HG02885 (cell line): ENCODE results near the gene ANKS3.

ENCODE experiments used
- ATAC-seq: cut with Tn5 transposase; IDR thresholded peaks from one replicate; pipeline ENCODE4 v1.9.1; 2021; ENCODE audit warnings: mild to moderate bottlenecking; ENCODE audit not compliant: unreplicated experiment, poor library complexity

The ANKS3 gene

DNA sequence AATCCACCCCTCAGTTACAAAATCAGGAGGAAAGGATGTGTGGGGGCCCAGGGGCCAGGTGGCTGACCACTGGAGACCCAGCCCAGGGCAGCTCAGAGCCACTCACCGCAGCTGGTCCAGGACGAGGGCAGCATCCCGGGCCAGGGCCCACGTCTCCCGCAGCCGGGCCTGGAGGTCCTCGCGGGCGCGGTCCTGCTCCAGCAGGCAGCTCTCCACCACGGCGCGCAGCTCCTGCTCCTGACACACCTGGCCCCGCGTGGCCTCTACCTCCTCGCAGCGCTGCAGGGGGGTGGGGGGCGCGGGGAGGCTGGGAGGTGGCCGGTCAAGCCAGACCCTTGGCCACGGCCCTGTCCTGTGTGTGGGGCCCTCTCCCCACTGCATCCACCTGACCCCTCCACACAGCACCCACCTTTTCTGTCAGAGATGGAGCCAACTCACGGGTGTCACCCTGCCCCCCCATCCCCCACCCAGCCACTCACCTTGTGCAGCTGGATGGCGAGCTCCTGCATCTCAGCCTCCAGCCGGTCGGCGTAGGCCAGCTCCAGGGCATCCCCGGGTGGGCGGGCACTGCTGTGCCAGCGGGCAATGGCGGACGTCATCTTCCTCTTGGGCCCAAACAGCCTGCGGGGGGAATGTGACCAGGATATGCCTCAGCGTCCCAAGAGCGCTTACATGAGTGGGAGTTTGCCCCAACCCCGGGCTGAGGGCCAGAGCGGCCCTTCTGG is 35.6 kb downstream of the ANKS3 start:
- ATAC-seq: no peak

DNA sequence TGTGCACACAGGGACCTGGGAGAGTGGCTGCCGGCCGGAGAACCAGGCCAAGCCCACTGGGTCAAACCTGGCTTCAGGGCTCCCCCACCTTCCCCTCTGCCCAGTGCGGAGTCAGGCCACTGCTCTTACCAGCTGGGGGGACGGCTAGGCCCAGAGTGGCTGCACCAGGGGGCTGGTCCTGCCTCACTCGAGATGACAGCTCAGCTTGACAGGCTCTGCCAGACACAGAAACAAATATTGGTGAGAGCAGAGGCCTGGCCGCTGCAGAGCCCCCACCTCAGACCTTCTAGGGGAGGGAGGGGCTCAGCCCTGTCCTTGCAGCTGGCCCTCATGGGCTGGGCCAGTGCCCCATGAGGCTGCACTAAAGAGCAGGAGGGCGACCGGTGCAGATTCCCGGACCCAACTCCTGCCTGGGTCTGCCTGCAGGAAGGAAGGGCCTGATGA is 36.2 kb downstream of the ANKS3 start:
- ATAC-seq: no peak

DNA sequence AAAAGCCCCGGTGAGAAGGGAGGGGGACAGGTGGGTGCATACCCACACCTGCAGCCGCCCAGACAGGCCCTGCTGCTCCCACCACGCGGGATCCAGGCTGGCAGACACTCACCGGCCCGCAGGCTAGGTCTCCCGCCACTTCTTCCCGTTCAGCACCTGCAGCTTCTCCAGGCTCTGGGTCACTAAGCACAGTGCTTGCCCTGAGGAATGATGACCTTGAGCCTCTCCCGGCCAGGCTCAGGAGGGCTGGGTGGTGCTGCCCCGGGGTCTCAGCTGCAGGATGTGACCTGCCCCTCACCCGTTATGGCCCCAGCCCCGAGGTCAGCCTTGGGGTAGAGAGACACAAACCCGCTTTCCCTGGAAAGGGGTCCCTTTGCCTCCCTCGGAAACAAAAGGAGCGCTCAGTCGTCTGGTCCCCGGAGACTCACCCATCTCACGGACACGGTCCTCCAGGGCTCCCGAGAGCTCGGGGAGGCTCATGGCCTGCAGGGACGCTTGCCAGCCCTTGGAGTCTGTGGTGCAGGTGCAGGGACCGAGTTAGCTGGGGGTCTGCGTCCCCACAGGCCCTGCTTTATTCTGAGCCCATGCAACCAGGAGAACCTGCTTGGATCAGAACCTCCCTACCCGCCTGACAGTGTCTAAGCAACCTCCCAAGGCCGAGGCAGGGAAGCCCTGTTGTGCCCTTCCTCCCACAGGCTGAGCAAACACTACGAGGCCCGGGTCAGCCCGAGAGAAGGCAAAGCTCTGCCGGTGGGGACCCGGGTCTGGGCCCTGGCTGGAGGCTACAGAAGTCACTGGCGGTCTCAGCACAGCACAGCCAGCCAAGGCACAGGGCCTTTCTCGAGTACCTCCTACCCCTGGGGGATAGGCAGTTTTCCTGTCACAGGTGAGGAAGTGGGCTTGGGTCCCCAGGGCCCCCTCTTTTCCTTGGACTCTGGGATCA is 36.9 kb downstream of the ANKS3 start:
- ATAC-seq: no peak

DNA sequence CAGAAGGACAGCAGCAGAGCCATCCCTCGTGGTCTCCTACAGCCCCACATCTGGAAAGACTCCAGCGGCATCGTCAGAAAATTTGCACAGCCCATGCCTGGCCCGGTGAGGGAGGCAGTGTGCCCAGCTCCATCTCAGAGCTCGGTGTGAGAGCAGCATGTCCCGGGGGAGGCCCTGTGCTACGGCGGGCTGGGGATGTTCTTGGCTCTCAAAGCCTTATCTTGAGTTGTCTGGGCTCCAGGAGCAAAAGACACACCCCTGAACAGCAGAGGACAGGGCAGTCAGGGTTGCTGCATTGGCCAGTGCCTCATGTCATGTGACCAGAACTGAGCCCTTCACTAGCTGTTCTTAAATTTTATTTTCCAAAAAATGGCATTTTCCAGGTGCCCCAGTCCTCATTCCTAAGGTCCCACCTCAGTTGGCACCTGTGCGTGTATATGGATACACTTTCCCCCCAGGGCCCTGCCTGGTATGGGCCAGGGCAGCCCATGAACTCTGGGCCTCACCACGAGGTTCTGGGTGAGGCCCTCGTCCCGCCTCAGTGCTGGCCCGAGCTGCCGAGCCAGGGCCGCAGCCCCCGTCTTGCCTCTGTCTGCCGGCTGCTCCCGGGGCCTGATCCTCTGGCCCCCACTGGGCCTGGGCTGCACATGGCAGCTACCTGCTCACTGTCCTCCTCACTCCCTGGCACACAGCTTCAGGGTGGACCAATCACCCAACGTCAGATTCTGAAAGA is 37.7 kb downstream of the ANKS3 start:
- ATAC-seq: no peak

DNA sequence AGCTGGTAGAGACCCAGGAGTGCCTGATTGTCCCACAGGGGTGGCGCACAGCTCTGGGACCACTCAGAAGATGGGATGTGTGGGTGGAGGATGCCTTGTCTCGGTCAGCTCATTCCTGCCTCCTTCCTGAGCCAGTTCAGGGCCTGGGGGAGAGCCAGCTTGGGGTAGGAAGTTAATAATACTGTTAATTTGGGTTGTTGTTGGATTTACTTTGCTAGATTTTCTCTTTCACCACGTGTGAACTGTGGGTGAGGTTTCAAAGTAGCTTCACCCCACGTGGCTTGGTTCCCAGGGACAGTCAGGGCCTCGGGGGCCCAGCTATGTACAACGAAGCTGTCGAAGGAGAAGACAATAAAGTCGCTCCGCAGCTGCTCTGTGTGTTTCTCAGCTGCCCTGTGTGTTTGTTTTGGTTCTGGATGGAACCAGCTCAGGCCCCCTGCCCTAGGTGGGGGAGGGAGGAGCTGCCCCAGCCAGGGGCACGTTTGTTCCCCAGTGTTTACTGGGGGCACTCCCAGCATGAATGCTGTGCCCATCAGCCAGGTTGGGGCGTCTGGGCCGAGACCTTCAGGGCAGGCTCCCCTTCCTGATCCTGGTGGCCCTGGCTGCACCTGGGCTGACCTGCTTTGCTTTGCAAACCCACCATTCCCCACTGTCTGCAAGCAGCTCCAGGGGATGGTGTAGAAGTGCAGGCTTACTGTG is 38.4 kb downstream of the ANKS3 start:
- ATAC-seq: no peak

DNA sequence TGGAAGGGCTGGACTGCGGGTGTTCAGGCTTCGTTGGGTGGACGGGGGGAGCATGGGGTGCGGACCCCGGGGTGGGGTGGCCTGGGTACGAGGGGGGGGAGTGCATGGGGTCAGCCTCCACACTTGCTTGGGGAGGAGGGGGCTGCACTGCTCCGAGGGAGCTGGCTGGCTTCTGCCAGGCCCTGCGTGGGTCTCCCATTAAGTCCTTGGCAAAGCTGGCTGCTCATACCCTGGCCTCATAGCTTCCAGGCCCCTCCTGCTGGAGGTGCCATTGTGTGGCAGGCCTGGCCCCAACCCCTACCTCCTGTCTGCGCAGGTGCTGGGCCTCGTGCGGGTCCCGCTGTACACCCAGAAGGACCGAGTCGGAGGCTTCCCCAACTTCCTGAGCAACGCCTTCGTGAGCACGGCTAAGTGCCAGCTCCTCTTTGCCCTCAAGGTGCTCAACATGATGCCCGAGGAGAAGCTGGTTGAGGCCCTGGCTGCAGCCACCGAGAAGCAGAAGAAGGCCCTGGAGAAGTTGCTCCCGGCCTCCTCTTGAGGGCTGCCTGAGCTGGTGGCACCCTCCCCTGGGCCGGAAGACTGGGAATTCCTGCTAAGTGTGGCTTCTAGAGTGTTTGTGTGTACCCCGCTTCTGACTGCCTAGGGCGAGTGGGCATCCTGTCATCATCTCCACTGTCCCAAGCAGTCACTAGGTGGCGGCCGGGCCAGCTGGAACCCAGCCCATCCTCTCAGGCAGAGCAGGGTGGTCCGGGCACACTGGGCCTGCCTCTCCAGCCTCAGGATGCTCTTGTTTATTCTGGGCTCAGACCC is 39.2 kb downstream of the ANKS3 start:
- ATAC-seq: no peak

DNA sequence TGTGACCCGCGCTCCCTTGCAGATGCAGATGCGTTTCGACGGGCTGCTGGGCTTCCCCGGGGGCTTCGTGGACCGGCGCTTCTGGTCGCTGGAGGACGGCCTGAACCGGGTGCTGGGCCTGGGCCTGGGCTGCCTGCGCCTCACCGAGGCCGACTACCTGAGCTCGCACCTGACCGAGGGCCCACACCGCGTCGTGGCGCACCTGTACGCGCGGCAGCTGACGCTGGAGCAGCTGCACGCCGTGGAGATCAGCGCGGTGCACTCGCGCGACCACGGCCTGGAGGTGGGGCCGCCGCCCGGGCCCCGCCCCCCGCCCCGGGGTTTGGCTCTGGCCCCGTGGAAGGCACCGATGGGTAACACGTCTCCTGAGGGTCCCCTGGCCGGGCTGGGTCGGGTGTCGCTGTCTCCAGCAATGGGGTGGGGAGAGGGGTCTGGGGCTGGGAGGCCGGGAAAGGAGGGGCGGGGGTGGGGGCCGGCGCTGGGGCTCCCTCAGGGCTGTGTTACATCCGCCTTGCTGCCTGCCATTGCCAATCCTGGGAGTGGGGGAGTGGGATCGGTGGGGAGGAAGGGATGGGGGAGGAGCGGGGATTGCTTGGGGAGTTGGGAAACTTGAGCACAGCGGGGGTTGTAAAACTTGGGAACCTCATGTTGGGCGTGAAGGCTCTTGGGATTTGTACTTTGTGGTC is 40.0 kb downstream of the ANKS3 start:
- peak; percentile 14 for ATAC-seq

DNA sequence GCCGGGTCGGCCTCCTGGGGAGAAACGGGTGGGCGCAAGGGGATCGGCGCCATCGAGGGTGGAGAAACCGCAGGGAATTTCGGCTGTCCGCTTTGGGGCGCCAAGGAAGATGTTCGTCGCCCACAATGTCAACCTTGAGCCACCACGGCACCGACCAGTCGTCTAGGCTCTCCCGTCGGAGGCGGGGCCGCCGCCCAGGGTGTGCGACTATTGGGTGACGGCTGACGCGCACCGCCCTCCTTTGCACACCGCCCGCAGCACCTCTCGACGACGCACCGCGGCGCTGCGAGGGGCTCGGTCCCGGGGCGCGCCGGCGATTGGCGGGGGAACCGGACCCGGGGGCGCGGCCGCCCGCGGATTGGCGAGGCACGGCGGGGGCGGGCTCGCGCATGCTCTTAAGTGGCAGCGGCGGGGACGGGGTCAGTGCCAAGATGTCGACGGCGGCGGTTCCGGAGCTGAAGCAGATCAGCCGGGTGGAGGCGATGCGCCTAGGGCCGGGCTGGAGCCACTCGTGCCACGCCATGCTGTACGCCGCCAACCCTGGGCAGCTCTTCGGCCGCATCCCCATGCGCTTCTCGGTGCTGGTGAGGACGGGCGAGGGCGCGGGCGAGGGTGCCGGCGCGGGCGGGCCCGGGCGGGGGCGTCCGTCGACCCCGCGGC is 40.6 kb downstream of the ANKS3 start, which contains the start of gene NUDT16L1:
NUDT16L1 (plus strand) TSS at position 267 of the 660 bp plus-strand sequence; CDS start at position 432, 165 bp downstream.
- ATAC-seq: peak; percentile 96

DNA sequence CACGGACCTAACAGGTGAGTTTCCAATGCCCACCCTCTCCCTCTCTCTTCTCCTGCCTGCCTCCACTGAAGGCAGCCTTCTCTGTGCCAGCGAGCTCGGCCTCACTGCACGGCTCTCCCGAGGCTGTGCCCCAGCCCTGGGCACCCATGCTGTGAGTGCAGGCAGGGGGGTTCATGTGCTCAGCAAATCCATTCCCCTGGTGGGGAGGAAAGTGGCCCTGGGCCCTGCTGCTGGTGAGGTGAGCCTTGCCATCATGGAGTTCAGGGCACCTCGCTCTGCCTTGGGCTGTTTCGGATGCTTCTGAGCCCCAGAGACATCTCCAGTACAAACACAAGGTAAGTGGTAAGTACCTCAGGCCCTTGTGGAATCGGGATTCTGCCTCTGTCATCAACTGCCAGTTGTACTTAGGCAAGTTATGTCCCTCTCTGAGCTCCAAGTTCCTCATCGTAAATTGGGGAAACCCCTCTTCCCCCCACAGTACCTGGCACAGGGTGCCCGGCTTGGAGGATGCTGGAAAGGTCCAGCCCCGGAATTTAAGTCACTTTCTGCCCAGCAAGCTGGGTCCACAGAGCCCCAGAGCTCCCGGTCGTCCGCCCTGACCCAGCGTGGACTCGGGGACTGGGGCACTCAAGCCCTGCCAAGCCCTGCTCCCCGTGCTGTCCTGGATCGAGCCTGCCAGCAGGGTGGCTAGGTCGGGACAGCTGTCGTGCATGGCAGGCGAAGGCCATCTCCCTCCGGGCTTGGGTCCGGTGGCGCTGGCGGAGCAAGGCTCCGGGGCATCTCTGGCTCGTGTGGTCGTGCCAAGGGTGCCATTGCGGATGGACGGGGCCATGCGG is 41.4 kb downstream of the ANKS3 start:
- ATAC-seq: peak; percentile 13

DNA sequence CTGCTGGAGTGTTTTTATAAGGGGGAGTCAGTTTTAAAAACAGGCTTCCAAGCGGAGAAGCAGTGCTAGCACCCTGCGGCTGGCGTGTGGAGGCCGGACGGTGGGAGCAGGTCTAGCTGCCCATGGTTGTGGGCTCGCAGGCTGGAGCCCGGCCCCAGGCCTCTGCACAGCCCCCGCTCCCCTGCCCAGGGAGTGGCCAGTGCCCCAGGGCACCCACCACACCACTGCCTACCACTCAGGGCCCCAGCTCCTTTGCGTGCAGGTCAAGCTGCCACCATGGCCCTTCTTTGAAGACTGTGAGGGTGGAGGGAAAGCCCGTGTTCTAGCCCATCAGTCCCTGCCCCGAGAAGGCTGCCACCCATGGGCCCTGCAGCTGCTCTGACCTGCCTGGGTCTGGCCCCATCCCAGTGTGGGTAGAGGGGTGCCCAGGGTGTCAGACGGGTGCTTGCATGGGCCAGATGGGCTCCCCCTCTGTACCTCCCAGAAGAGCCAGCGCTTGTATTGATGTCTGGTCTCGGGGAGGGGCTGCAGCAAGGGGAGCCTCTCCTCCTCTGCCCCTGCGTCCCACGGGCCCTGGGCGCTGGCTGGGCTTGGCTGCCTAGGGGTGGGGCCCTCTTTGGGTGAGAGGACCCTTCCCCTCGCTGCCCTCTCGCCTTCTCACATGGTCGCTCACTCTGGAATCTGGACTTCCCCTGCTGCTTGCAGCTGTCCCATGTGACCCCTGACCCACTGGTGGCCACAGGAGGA is 42.2 kb downstream of the ANKS3 start:
- ATAC-seq: no peak

DNA sequence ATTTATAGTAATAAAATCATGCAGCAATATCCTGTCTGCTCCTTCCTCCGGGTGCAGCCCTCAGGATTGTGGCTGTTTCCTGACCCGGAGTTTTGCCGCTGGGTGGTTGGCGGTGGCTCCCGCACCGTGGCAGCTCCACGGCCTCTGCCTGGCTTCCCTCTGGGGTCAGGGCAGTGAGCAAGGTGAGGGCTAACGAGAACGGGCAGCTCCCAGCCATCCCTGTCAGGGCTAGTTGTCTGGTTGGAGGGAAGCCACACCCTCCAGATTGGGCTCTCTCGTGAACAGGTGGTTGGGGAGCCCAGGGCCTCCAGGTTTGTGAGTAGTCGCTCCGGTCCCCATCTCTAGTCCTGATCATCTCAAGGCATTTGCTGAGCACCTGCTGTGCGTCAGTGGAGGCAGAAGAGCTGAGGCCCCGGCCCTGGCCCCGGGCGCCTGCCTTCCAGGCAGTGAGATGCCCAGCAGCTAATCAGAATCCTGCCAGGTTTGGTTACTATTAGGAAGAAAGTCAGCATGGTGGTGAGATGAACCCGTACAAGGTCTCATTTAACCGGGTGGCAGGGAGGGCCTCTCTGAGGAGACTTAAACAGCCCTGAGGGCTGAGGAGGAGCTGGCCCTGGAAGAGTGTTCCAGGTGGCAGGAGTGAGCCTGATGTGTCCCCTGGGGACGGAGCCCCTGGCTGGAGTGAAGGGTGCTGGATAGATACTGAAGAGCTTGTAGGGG is 43.0 kb downstream of the ANKS3 start:
- no peak for ATAC-seq

DNA sequence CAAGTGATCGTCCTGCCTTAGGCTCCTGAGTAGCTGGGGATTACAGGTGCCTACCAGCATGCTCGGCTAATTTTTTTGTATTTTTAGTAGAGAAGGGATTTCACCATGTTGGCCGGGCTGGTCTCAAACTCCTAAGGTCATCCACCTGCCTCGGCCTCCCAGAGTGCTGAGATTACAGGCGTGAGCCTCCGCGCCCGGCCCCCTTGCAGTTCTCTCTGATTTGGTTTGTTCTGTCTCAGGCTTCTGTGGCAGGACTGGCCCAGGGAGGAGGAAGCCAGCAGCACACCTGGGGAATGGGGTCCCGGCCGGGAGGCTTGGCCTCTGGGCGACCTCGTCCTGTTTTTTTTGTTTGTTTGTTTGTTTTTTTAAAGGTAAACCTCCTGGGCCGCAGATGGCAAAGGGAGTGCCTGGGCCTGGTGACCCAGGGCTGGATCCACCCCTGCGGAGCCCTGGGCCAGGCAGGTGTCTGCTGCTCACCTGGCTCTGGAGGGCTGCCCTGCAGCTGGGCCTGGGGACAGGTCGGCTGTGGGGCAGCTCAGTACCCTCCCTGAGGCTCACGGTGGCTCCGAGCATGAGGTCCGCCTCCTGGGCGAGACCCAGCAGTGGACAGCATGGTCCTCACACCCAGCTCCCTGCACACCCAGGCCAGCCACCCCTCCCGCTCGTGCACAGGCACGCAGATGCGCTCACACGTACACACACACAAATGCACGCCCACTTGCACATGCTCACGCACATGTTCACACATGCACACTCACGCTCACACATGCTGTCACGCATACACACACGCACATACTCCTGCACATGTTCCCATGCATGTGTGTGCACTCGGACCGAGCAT is 44.0 kb downstream of the ANKS3 start:
- ATAC-seq: no peak

DNA sequence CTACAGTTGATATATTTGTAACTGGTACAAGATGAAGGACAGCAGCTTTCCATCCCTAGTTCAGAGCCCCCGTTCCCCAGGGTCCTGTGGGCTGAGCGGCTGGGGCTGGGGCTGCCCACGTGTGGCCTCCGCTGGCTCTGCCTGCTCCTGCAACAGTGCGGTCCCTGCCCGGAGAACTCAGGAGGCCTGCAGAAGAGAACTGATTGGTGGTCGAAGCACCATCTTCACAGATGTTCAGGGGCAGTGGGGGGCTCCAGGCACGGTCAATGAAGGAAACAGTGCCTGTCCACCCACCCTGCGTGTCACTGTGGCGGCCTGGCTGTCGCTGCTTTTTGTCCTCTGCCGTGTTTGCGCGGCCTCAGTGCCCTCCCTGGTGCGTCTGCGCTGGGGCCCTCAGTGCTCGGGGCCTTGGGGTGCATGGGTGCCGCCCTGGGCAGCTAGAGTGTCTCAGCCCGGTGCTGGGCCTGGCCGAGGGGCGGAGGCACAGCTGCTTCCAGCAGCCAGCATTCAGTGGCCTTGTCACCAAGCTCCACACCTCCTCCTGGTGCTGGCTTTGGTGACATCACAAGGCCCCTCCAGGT is 44.9 kb downstream of the ANKS3 start:
- no peak for ATAC-seq

DNA sequence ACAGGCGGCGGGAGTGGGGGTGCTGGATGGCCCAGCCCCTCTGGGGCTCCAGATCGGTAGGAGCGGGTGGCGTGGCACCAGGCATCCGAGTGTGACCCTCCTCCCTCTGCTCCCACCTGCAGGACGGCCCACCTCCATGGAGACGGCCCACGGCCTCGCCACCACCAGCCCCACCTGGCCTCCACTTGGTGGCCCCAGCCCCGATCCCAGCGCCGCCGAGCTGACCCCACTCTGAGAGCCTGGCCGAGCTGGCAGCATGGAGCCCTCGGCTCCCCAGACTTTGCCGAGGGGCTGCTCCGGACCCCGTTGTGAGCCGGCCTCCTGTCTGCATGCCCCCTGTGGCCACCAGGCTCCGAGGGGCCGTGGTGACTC is 45.4 kb downstream of the ANKS3 start:
- ATAC-seq: no peak
